HT1080 (cell line): ENCODE measurements around the gene ZMYND8. TPM values are rescaled to one million over a fixed set of nuclear protein-coding genes. Genes with fewer than 3 reads are reported as not detected.
"Not testable (repeated sequence)": the region's sequence is repeated elsewhere in the genome, so short reads cannot be mapped to it uniquely, and the experiment has no call there.

Source experiments
- DNase-seq: peaks from one replicate; pipeline ENCODE4 v3.0.0-alpha.2; 2015; ENCODE audit warnings: low read depth
- polyA plus RNA-seq, 2 experiments: library from polyadenylated mRNA; depleted of rRNA; stranded (reverse); fragments of >200 nt; gene quantifications; 2 replicates each; pipeline ENCODE4 v1.2.3, GENCODE V29; 2015
- total RNA-seq: library from RNA; depleted of rRNA; stranded (reverse); fragments of >200 nt; shearing (Covaris generic); gene quantifications from 2 replicates; pipeline ENCODE4 v1.2.3, GENCODE V29; 2014; rRNA removed

The ZMYND8 gene
- 20.1 and 23.7 TPM in 2 replicates for total RNA-seq
- polyA plus RNA-seq (2015; cell fraction: cytosol; rRNA removed): 27.4 and 36.6 TPM in 2 replicates
- 92.5 and 97.0 TPM in 2 replicates for polyA plus RNA-seq (2015; cell fraction: nucleus; rRNA removed)

GRCh38 chr20:47356526-47357295 is at the start of gene ZMYND8:
ZMYND8 (minus strand) TSS chr20:47356699; CDS start chr20:47356670, 29 bp downstream.
- peak; percentile 98 for DNase-seq

- no peak for DNase-seq
These were observed 49.4 kb upstream of the ZMYND8 start for GRCh38 chr20:47405775-47406325.

GRCh38 chr20:47400685-47401084 is 44.2 kb upstream of the ZMYND8 start:
- peak; percentile 73 for DNase-seq

GRCh38 chr20:47397652-47398301 is 41.3 kb upstream of the ZMYND8 start:
- no peak for DNase-seq

GRCh38 chr20:47396762-47397476 is 40.4 kb upstream of the ZMYND8 start:
- no peak for DNase-seq

GRCh38 chr20:47393796-47394514 is 37.5 kb upstream of the ZMYND8 start:
- not testable (repeated sequence) for DNase-seq

- peak; percentile 77 for DNase-seq
These were observed 36.2 kb upstream of the ZMYND8 start for GRCh38 chr20:47392721-47393073.

- DNase-seq: peak; percentile 97
These were observed 35.7 kb upstream of the ZMYND8 start for GRCh38 chr20:47392015-47392720.

- no peak for DNase-seq
These were observed 34.9 kb upstream of the ZMYND8 start for GRCh38 chr20:47391276-47392010.

- DNase-seq: peak; percentile 78
These were observed 33.4 kb upstream of the ZMYND8 start for GRCh38 chr20:47389867-47390347.

- DNase-seq: not testable (repeated sequence)
These were observed 29.5 kb upstream of the ZMYND8 start for GRCh38 chr20:47385968-47386367.

GRCh38 chr20:47382746-47383415 is 26.4 kb upstream of the ZMYND8 start:
- no peak for DNase-seq

GRCh38 chr20:47380481-47380880 is 24.0 kb upstream of the ZMYND8 start:
- no peak for DNase-seq

GRCh38 chr20:47379433-47380150 is 23.1 kb upstream of the ZMYND8 start:
- DNase-seq: peak; percentile 78

- no peak for DNase-seq
These were observed 20.7 kb upstream of the ZMYND8 start for GRCh38 chr20:47377122-47377722.

GRCh38 chr20:47376096-47376643 is 19.7 kb upstream of the ZMYND8 start:
- not testable (repeated sequence) for DNase-seq

GRCh38 chr20:47374121-47374520 is 17.6 kb upstream of the ZMYND8 start:
- not testable (repeated sequence) for DNase-seq
